Neural progenitor cell (in vitro differentiated cells): ENCODE data around the gene ODAD2. TPM values are rescaled to one million over a fixed set of nuclear protein-coding genes. Genes with fewer than 3 reads are reported as not detected.

Experiments
- DNase-seq: peaks from one replicate; pipeline ENCODE4 v3.0.0-alpha.2; 2016; ENCODE audit warnings: low spot score
- H2AFZ ChIP-seq: fragments of 200-600 bp; sonication (generic); replicated peaks from 2 replicates; pipeline ENCODE4 v1.6.1; 2016; ENCODE audit warnings: antibody characterized with exemption
- H3F3A ChIP-seq: fragments of 200-600 bp; sonication (generic); 2 replicates; pipeline ENCODE4 v1.6.1; 2016; ENCODE audit warnings: antibody characterized with exemption, low read depth
- H3K27ac ChIP-seq: fragments of 200-600 bp; sonication (generic); 2 replicates; pipeline ENCODE4 v1.5.1; 2016; ENCODE audit warnings: mild to moderate bottlenecking
- H3K27me3 ChIP-seq: fragments of 200-600 bp; sonication (generic); 2 replicates; pipeline ENCODE4 v1.6.1; 2016; ENCODE audit warnings: mild to moderate bottlenecking, moderate library complexity
- H3K36me3 ChIP-seq: fragments of 200-600 bp; sonication (generic); 2 replicates; pipeline ENCODE4 v1.5.1; 2016
- H3K4me1 ChIP-seq: fragments of 200-600 bp; sonication (generic); 2 replicates; pipeline ENCODE4 v1.6.1; 2016; ENCODE audit warnings: mixed run types
- H3K4me2 ChIP-seq: fragments of 200-600 bp; sonication (generic); 2 replicates; pipeline ENCODE4 v1.6.1; 2016
- H3K4me3 ChIP-seq: fragments of 200-600 bp; sonication (generic); 2 replicates; pipeline ENCODE4 v1.5.1; 2016
- H3K79me2 ChIP-seq: fragments of 200-600 bp; sonication (generic); 2 replicates; pipeline ENCODE4 v1.6.1; 2016; ENCODE audit warnings: low read depth
- H3K9ac ChIP-seq: fragments of 200-600 bp; sonication (generic); 2 replicates; pipeline ENCODE4 v1.6.1; 2016
- H3K9me3 ChIP-seq: fragments of 200-600 bp; sonication (generic); 2 replicates; pipeline ENCODE4 v1.5.1; 2016; ENCODE audit warnings: low read depth
- H4K20me1 ChIP-seq: fragments of 200-600 bp; sonication (generic); 2 replicates; pipeline ENCODE4 v1.6.1; 2016; ENCODE audit warnings: low read depth
- H3K27ac Mint-ChIP-seq: 3 replicates; pipeline ENCODE4 v1.8.0; 2021; ENCODE audit warnings: mixed read lengths
- H3K27me3 Mint-ChIP-seq: 2 replicates; pipeline ENCODE4 v1.8.0; 2022; ENCODE audit warnings: low read depth, mild to moderate bottlenecking, inconsistent platforms, moderate library complexity, mixed read lengths; ENCODE audit not compliant: insufficient read depth
- H3K36me3 Mint-ChIP-seq: 3 replicates; pipeline ENCODE4 v1.8.0; 2021; ENCODE audit warnings: mixed read lengths
- H3K4me1 Mint-ChIP-seq: 3 replicates; pipeline ENCODE4 v1.8.0; 2021; ENCODE audit warnings: mixed read lengths
- H3K4me3 Mint-ChIP-seq: 3 replicates; pipeline ENCODE4 v1.8.0; 2021; ENCODE audit warnings: mild to moderate bottlenecking, moderate library complexity, mixed read lengths
- H3K9me3 Mint-ChIP-seq: 3 replicates; pipeline ENCODE4 v1.8.0; 2020; ENCODE audit warnings: mixed read lengths
- CTCF ChIP-seq: fragments of 200-600 bp; sonication (generic); IDR thresholded peaks from 2 replicates; pipeline ENCODE4 v1.5.1; 2017; ENCODE audit warnings: antibody characterized with exemption, mild to moderate bottlenecking
- EZH2 ChIP-seq: fragments of 200-600 bp; sonication (generic); IDR thresholded peaks from 2 replicates; pipeline ENCODE4 v1.6.1; 2017; ENCODE audit warnings: antibody characterized with exemption, mild to moderate bottlenecking, moderate library complexity
- EZH2phosphoT487 ChIP-seq: fragments of 200-600 bp; sonication (generic); IDR thresholded peaks from 2 replicates; pipeline ENCODE4 v1.6.1; 2017; ENCODE audit warnings: antibody characterized with exemption
- total RNA-seq: library from RNA; depleted of rRNA; stranded (reverse); fragments of >200 nt; gene quantifications from 2 replicates; pipeline ENCODE4 v1.2.3, GENCODE V29; 2015; ENCODE audit warnings: low replicate concordance

Gene ODAD2
- total RNA-seq, 1 donor from 2014 or later: 9.7 TPM

- H3K9me3 Mint-ChIP-seq: peaks cover 2% of the 10 kb centered on the region
- H3K27ac Mint-ChIP-seq: no peak overlapping the region
Observed at GRCh38 chr10:27884185-27884641, 114.7 kb downstream of the ODAD2 start.

DNA sequence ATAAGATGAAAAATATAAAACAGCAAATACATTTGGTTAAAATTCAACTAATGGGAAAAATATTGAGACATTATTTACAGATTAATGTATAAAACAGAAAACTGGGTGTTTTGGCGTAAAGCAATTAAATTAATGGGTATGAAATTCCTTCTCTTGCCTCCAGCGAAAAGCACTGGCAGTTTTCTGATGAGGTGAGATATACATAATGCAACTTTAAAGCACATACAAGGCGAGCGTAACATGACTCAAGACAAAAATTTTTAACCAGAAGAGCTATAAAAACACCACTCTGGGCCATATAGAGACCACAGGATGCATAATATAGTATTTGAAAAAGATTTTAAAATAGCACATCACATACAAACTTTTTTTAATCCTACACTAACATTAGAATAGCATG is 120.6 kb downstream of the ODAD2 start:
- TF ChIP-seq EZH2phosphoT487: no peak
- TF ChIP-seq EZH2: no peak
- no peak for TF ChIP-seq CTCF

More at GRCh38 chr10:27884185-27884641, 114.7 kb downstream of the ODAD2 start:
- no peaks in the 10 kb centered on the region for H3K9me3 ChIP-seq
- H3K4me3 ChIP-seq: no peak overlapping the region
- H2AFZ ChIP-seq: no peak overlapping the region
- Mint-ChIP-seq H3K36me3 (no peaks in the 10 kb centered on the region), H3K27me3 (peaks cover 2% of the 10 kb centered on the region), H3K4me3 (no peak overlapping the region), H3K4me1 (no peaks in the 10 kb centered on the region)
- H3K4me1 ChIP-seq: no peaks in the 10 kb centered on the region
- no peak overlapping the region for H3K4me2 ChIP-seq
- no peaks in the 10 kb centered on the region for H3K36me3 ChIP-seq
- DNase-seq: no peak
- H3F3A ChIP-seq: peaks cover 3% of the 10 kb centered on the region
- H4K20me1 ChIP-seq: no peaks in the 10 kb centered on the region
- no peaks in the 10 kb centered on the region for H3K79me2 ChIP-seq
- TF ChIP-seq CTCF (no peak), EZH2phosphoT487 (no peak), EZH2 (no peak)
- no peak overlapping the region for H3K27ac ChIP-seq
- no peaks in the 10 kb centered on the region for H3K27me3 ChIP-seq
- no peak overlapping the region for H3K9ac ChIP-seq

DNA sequence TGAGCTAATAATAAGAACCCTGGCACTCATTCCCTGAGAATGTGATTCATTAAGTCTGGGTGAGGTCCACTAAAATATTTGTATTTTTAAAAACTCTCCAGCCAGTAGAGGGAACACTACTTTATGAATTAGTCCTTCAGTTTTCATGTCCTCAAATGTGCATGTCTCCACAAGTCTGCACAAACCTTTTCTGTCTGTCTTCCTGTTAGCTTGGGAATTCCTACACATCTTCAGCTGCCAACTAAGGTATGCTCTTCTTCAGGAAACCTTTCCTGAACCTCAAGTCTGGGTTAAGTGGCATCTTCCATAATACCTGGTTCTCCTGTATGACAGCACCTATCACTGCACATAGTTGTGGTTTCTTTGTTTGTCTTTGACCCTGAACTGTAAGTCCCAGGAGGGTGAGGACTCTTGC is 133.7 kb downstream of the ODAD2 start:
- Histone ChIP-seq H3K79me2 (no peaks in the 10 kb centered on the region), H3K9ac (no peak overlapping the region), H3K36me3 (no peaks in the 10 kb centered on the region), H4K20me1 (no peaks in the 10 kb centered on the region), H3K4me2 (no peak overlapping the region), H3K27ac (no peak overlapping the region), H3F3A (no peaks in the 10 kb centered on the region), H3K27me3 (no peaks in the 10 kb centered on the region), H3K9me3 (no peaks in the 10 kb centered on the region), H2AFZ (no peak overlapping the region), H3K4me1 (no peaks in the 10 kb centered on the region), H3K4me3 (no peak overlapping the region)
- no peaks in the 10 kb centered on the region for H3K4me1 Mint-ChIP-seq
- TF ChIP-seq EZH2phosphoT487: no peak
- no peak for TF ChIP-seq CTCF
- TF ChIP-seq EZH2: no peak
- H3K9me3 Mint-ChIP-seq: peaks cover 4% of the 10 kb centered on the region
- no peak overlapping the region for H3K27ac Mint-ChIP-seq
- H3K4me3 Mint-ChIP-seq: no peak overlapping the region
- DNase-seq: no peak
- peaks cover 2% of the 10 kb centered on the region for H3K36me3 Mint-ChIP-seq
- peaks cover 3% of the 10 kb centered on the region for H3K27me3 Mint-ChIP-seq

More for the DNA sequence above, 120.6 kb downstream of the ODAD2 start:
- Mint-ChIP-seq H3K27me3 (no peaks in the 10 kb centered on the region), H3K27ac (no peak overlapping the region), H3K9me3 (no peaks in the 10 kb centered on the region), H3K4me3 (no peak overlapping the region), H3K4me1 (no peaks in the 10 kb centered on the region), H3K36me3 (peaks cover 4% of the 10 kb centered on the region)
- Histone ChIP-seq H3K4me1 (no peaks in the 10 kb centered on the region), H3K4me2 (no peak overlapping the region), H3K27me3 (no peaks in the 10 kb centered on the region), H3K9ac (no peak overlapping the region), H3K79me2 (no peaks in the 10 kb centered on the region), H3K36me3 (no peaks in the 10 kb centered on the region), H3K9me3 (no peaks in the 10 kb centered on the region), H2AFZ (no peak overlapping the region), H3F3A (no peaks in the 10 kb centered on the region), H3K27ac (no peak overlapping the region), H3K4me3 (no peak overlapping the region), H4K20me1 (no peaks in the 10 kb centered on the region)
- no peak for DNase-seq
